CD4-positive, alpha-beta memory T cell (primary cell): ENCODE results near the gene SOX13. TPM values are rescaled to one million over a fixed set of nuclear protein-coding genes. Genes with fewer than 3 reads are reported as not detected.

Experiments
- CTCF ChIA-PET: fragments of 350-600 bp; sonication (Branson Sonifier 250); formaldehyde crosslinking; loops from one replicate; lab custom pipeline; 2021; ENCODE audit warnings: inconsistent platforms; ENCODE audit not compliant: partially characterized antibody; lab: Charles Lee
- POLR2A ChIA-PET: fragments of 350-600 bp; sonication (Branson Sonifier 250); formaldehyde crosslinking; loops from one replicate; lab custom pipeline; 2021; ENCODE audit not compliant: partially characterized antibody; lab: Charles Lee
- DNase-seq, 5 donors: peaks; one replicate each; pipeline versions ENCODE4 v3.0.0 to v3.0.0-alpha.2; 2020 to 2022; ENCODE audit warnings: mixed read lengths in 1 of 5
- H3K27ac ChIP-seq: one replicate; pipeline ENCODE4 v1.7.0; 2013; ENCODE audit warnings: low read depth, low read length
- H3K27me3 ChIP-seq: 2 replicates; pipeline ENCODE4 v1.7.0; 2013; ENCODE audit warnings: mild to moderate bottlenecking, low read length, moderate library complexity; ENCODE audit not compliant: insufficient read depth
- H3K36me3 ChIP-seq: 2 replicates; pipeline ENCODE4 v1.7.0; 2013; ENCODE audit warnings: mild to moderate bottlenecking, low read length, moderate library complexity; ENCODE audit not compliant: insufficient read depth
- H3K4me1 ChIP-seq: 2 replicates; pipeline ENCODE4 v1.7.0; 2013; ENCODE audit warnings: mild to moderate bottlenecking, low read length, moderate library complexity; ENCODE audit not compliant: insufficient read depth
- H3K4me3 ChIP-seq, 2 donors: one replicate each; pipeline ENCODE4 v1.7.0; 2013; ENCODE audit warnings: low read length in 2 of 2, mild to moderate bottlenecking in 1 of 2
- H3K9me3 ChIP-seq, 2 donors: one replicate each; pipeline ENCODE4 v1.7.0; 2013; ENCODE audit warnings: low read length in 2 of 2, control low read depth in 1 of 2; ENCODE audit not compliant: control insufficient read depth in 1 of 2
- H3K27ac Mint-ChIP-seq, 7 donors: one replicate each; pipeline ENCODE4 v1.8.0; 2020 to 2021; ENCODE audit warnings: mixed read lengths in 7 of 7, mild to moderate bottlenecking in 6 of 7, inconsistent platforms in 3 of 7, moderate library complexity in 3 of 7
- H3K27me3 Mint-ChIP-seq, 2 donors: one replicate each; pipeline ENCODE4 v1.8.0; 2020 to 2021; ENCODE audit warnings: mixed read lengths in 2 of 2
- H3K36me3 Mint-ChIP-seq, 2 donors: one replicate each; pipeline ENCODE4 v1.8.0; 2020 to 2021; ENCODE audit warnings: mixed read lengths in 2 of 2, inconsistent platforms in 1 of 2, mild to moderate bottlenecking in 1 of 2
- H3K4me1 Mint-ChIP-seq, 4 donors: one replicate each; pipeline ENCODE4 v1.8.0; 2020 to 2021; ENCODE audit warnings: mixed read lengths in 4 of 4, mild to moderate bottlenecking in 1 of 4
- H3K4me3 Mint-ChIP-seq, 8 donors: one replicate each; pipeline ENCODE4 v1.8.0; 2020 to 2021; ENCODE audit warnings: mixed read lengths in 8 of 8, mild to moderate bottlenecking in 7 of 8, moderate library complexity in 6 of 8, inconsistent platforms in 3 of 8
- H3K9me3 Mint-ChIP-seq, 8 donors: one replicate each; pipeline ENCODE4 v1.8.0; 2020 to 2021; ENCODE audit warnings: mixed read lengths in 8 of 8, mild to moderate bottlenecking in 5 of 8, inconsistent platforms in 3 of 8, moderate library complexity in 1 of 8
- intact Hi-C: fragments of 100-400 bp; cut with micrococcal nuclease; formaldehyde crosslinking; loops from one replicate; pipeline ENCODE4 v1.15.1; 2023
- polyA plus RNA-seq, 2 donors: library from polyadenylated mRNA; unstranded; fragments of 300-500 nt; fragmentation: Illumina TruSeq; gene quantifications; one replicate each; pipeline ENCODE4 v1.2.3, GENCODE V29; 2021
- total RNA-seq, 2 experiments: library from RNA; stranded (reverse); gene quantifications; one replicate each; pipeline ENCODE4 v1.2.3, GENCODE V29; 2021

The SOX13 gene
- total and polyA plus RNA-seq, 4 experiments from 2014 or later = 0.94 to 12.0 (median 6.0) TPM

DNA sequence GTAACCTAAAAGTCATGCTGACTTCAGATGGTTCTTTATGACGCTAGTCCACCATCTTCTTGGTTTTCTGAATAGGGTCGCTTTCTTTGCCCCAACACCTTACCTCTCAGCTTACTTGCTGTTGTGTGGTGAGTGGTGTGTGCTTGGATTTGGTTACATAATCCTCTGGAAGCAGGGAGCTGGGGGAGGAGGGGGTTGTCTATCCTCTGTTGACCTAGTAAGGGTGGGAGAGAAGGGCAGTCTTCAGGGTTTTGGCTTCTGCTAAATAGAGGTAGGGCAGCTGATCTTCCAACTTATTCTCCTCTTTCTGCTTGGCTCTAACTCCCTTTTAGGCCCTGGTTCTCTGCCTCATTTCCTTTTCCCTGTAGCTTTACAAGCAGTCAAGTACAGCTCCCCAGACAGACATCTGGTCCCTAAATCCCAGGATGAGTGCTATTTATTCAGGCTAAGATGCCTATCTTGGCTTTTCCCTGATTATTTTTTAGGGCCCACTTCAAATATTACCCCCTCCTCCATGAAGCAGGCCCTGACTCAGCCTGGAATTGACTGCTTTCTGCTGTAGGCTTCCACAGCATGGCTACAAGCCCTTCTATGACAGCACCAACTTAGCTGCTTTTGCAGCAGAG is 99.6 kb downstream of the SOX13 start:
- H3K36me3 ChIP-seq = no peaks in the 10 kb centered on the region
- no peaks in the 10 kb centered on the region for H3K27me3 ChIP-seq
- Mint-ChIP-seq H3K27ac (no peak overlapping the region), H3K36me3 (peaks cover under 1 to 9% of the 10 kb centered on the region in 2 donors), H3K27me3 (peaks cover 6 to 7% of the 10 kb centered on the region in 2 donors), H3K4me1 (no peaks in the 10 kb centered on the region), H3K4me3 (no peak overlapping the region), H3K9me3 (peaks cover 5 to 59% (median 50%) of the 10 kb centered on the region in 8 donors)
- peaks cover 4 to 20% of the 10 kb centered on the region in 2 donors for H3K9me3 ChIP-seq
- no peak overlapping the region for H3K27ac ChIP-seq
- DNase-seq = no peak
- no peak overlapping the region for H3K4me3 ChIP-seq
- intact Hi-C loops = no loop called here
- ChIA-PET POLR2A (no interaction called here), CTCF (interaction anchor here (1.8 to 2.5 kb wide), 2 partner anchors 10 to 191 kb away, joined by 5 to 7 read pairs; no protein-coding TSS in a partner anchor)
- H3K4me1 ChIP-seq = no peaks in the 10 kb centered on the region

DNA sequence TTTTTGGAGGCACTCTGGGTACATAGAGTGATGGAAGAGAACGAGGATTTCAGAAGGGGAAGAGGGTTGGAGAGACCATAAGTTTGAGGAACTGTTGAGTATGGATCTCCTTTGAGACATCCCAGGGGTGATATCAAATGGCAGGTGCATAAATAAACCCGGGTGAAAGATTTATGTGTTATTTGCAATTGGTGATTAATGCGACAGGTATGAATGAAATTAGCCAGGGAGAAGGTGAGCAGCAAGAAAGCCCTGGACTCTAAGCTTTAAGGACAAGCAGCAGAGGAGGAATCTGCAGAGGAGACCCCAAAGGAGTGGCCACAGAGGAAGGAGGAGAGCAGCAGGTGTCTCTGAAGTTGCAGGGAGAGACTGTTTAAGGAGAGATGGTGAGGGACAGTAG is 102.0 kb downstream of the SOX13 start:
- Histone ChIP-seq H3K4me1 (no peaks in the 10 kb centered on the region), H3K27ac (no peak overlapping the region), H3K36me3 (no peaks in the 10 kb centered on the region), H3K9me3 (peaks cover 0 to 8% of the 10 kb centered on the region in 2 donors), H3K27me3 (no peaks in the 10 kb centered on the region), H3K4me3 (no peak overlapping the region)
- POLR2A ChIA-PET = no interaction called here
- Mint-ChIP-seq H3K27me3 (peaks cover 12 to 13% of the 10 kb centered on the region in 2 donors), H3K27ac (no peak overlapping the region), H3K36me3 (peaks cover 0 to 5% of the 10 kb centered on the region in 2 donors), H3K4me1 (no peaks in the 10 kb centered on the region), H3K9me3 (peaks cover 2 to 44% (median 30%) of the 10 kb centered on the region in 8 donors), H3K4me3 (no peak overlapping the region)
- CTCF ChIA-PET = interaction anchor here (0.9 to 1.7 kb wide), 2 partner anchors 9 to 189 kb away, joined by 3 to 5 read pairs; no protein-coding TSS in a partner anchor
- DNase-seq = no peak
- intact Hi-C loops = no loop called here

DNA sequence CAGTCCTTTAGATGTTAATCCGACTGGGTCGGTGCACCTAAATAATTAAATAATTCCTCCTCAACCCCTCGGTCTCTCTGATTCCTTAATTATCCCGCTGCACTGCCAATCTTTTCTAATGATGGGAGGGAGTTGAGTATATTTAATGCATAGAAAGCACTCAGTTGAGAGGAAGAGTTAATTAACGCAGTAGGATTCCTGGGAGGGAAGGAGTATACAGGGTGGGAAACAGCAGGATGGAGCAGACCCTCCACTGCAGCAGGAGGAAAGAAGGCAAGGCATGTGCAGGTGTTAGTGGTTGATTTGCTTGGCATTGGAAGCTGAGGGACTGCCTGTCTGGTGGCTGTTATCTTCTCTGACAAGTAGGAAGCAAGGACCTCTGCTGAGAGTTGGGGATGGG is 103.1 kb downstream of the SOX13 start:
- no peak for DNase-seq
- Histone ChIP-seq H3K9me3 (no peaks in the 10 kb centered on the region), H3K4me1 (no peaks in the 10 kb centered on the region), H3K27ac (no peak overlapping the region), H3K36me3 (no peaks in the 10 kb centered on the region), H3K27me3 (no peaks in the 10 kb centered on the region), H3K4me3 (no peak overlapping the region)
- peaks cover 12 to 13% of the 10 kb centered on the region in 2 donors for H3K27me3 Mint-ChIP-seq
- no peaks in the 10 kb centered on the region for H3K4me1 Mint-ChIP-seq
- ChIA-PET POLR2A (no interaction called here), CTCF (interaction anchor here (1.7 kb wide), 1 partner anchor 188 kb away, joined by 5 read pairs; no protein-coding TSS in a partner anchor)
- H3K36me3 Mint-ChIP-seq = peaks cover 0 to 3% of the 10 kb centered on the region in 2 donors
- H3K9me3 Mint-ChIP-seq = peaks cover 2 to 35% (median 20%) of the 10 kb centered on the region in 8 donors
- no peak overlapping the region for H3K4me3 Mint-ChIP-seq
- intact Hi-C loops = no loop called here
- H3K27ac Mint-ChIP-seq = no peak overlapping the region

DNA sequence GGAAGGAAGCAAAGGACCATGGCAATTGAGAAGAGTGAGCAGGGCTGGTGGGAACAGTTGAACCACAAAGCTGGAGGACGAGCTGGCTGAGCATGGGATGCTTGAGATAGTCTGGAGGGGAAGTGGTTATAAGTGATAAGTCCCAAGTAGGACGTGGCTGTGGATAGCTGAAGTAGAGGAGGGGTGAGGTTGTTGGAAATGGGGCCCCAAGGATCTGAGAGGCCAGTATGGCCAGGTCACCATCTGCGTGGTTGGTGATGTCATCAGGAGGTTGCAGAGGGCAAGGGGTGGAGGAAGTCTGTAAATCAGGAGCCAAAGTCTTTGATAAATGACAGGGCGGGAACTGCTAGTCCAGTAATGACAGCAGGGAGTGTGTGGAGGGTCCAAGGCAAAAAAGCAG is 104.2 kb downstream of the SOX13 start:
- no peak overlapping the region for H3K27ac Mint-ChIP-seq
- Histone ChIP-seq H3K27ac (no peak overlapping the region), H3K9me3 (no peaks in the 10 kb centered on the region), H3K4me1 (no peaks in the 10 kb centered on the region), H3K36me3 (no peaks in the 10 kb centered on the region), H3K27me3 (no peaks in the 10 kb centered on the region), H3K4me3 (no peak overlapping the region)
- H3K36me3 Mint-ChIP-seq = peaks cover 0 to 2% of the 10 kb centered on the region in 2 donors
- H3K4me1 Mint-ChIP-seq = no peaks in the 10 kb centered on the region
- no peak overlapping the region for H3K4me3 Mint-ChIP-seq
- H3K9me3 Mint-ChIP-seq = peaks cover 0 to 27% (median 12%) of the 10 kb centered on the region in 8 donors
- CTCF ChIA-PET = interaction anchor here (1.4 kb wide), 1 partner anchor 14 kb away, joined by 6 read pairs; no protein-coding TSS in a partner anchor
- POLR2A ChIA-PET = no interaction called here
- DNase-seq = no peak
- H3K27me3 Mint-ChIP-seq = peaks cover 12 to 13% of the 10 kb centered on the region in 2 donors
- intact Hi-C loops = no loop called here

Other genes starting within 250 kb of the SOX13 start
- gene SNRPE, start 211.5 kb upstream of the SOX13 start, total RNA-seq = 10 to 100 TPM; 63.3 to 69.9 TPM
- 100 to 1,000 TPM; 222 to 225 TPM for gene SNRPE, start 211.5 kb upstream of the SOX13 start, polyA plus RNA-seq
- gene ETNK2, start 78.9 kb downstream of the SOX13 start, total RNA-seq = 1 to 10 TPM; 3.2 to 3.8 TPM
- 1 to 10 TPM; 3.3 to 3.9 TPM for gene ETNK2, start 78.9 kb downstream of the SOX13 start, polyA plus RNA-seq
- not detected for gene REN, start 93.2 kb downstream of the SOX13 start, total RNA-seq
- not detected for gene REN, start 93.2 kb downstream of the SOX13 start, polyA plus RNA-seq
- not detected for gene KISS1, start 123.4 kb downstream of the SOX13 start, total RNA-seq
- gene KISS1, start 123.4 kb downstream of the SOX13 start, polyA plus RNA-seq = not detected
- gene GOLT1A, start 140.9 kb downstream of the SOX13 start, total RNA-seq = under 1 TPM in 1 of 2 experiments, not detected in 1; 0.39 TPM
- under 1 TPM; 0.41 to 0.54 TPM for gene GOLT1A, start 140.9 kb downstream of the SOX13 start, polyA plus RNA-seq